Sigmoid colon (tissue), 7 donors: Measurements from ENCODE around the gene NUDT4. TPM values are rescaled to one million over a fixed set of nuclear protein-coding genes. Genes with fewer than 3 reads are reported as not detected.

Experiments
- DNase-seq: peaks from one replicate; pipeline ENCODE4 v3.0.0-alpha.2; 2019
- H3K27ac ChIP-seq, 4 donors: fragments of 200-600 bp; sonication (generic); one replicate each; pipeline ENCODE4 v1.5.1; 2016 to 2019; ENCODE audit warnings: mild to moderate bottlenecking in 1 of 4
- H3K27me3 ChIP-seq, 3 donors: fragments of 200-600 bp; sonication (generic); one replicate each; pipeline ENCODE4 v1.5.1; 2019; ENCODE audit warnings: mild to moderate bottlenecking in 1 of 3
- H3K36me3 ChIP-seq, 4 donors: fragments of 200-600 bp; sonication (generic); one replicate each; pipeline ENCODE4 v1.5.1; 2016 to 2019
- H3K4me1 ChIP-seq, 4 donors: fragments of 200-600 bp; sonication (generic); one replicate each; pipeline ENCODE4 v1.5.1; 2017 to 2019
- H3K4me3 ChIP-seq, 4 donors: fragments of 200-600 bp; sonication (generic); one replicate each; pipeline ENCODE4 v1.5.1; 2017 to 2019; ENCODE audit warnings: mild to moderate bottlenecking in 2 of 4, moderate library complexity in 1 of 4
- H3K9me3 ChIP-seq, 4 donors: fragments of 200-600 bp in 3 of 4; sonication (generic) in 3 of 4; one replicate each; pipeline versions ENCODE4 v1.5.1 to v1.6.1; 2013 to 2019
- EP300 ChIP-seq, 4 donors: sonication (generic); formaldehyde crosslinking; IDR thresholded peaks; one replicate each; pipeline ENCODE4 v1.6.1; 2017; ENCODE audit warnings: antibody characterized with exemption in 4 of 4
- POLR2A ChIP-seq, 2 donors: fragments of 450-650 bp; IDR thresholded peaks; one replicate each; pipeline ENCODE4 v1.6.1; 2016; ENCODE audit warnings: antibody characterized with exemption in 2 of 2, mild to moderate bottlenecking in 2 of 2, moderate library complexity in 2 of 2
- POLR2AphosphoS5 ChIP-seq, 4 donors: sonication (generic); formaldehyde crosslinking; IDR thresholded peaks; one replicate each; pipeline ENCODE4 v1.6.1; 2017; ENCODE audit warnings: antibody characterized with exemption in 4 of 4
- WGBS, 2 donors: extraction: QIAGEN DNeasy Blood & Tissue Kit; methylation state at CpG; one replicate each; pipeline ENCODE4 v1.1.7; 2013; 5-methylcytosine and 5-hydroxymethylcytosine counted together
- intact Hi-C: fragments of 100-400 bp; cut with DNase I; formaldehyde crosslinking; loops from one replicate; pipeline ENCODE4 v1.15.1; 2023
- polyA plus RNA-seq, 3 donors: library from polyadenylated mRNA; stranded (reverse); fragments of 200-250 nt; gene quantifications; one replicate each; pipeline ENCODE4 v1.2.3, GENCODE V29; 2013
- total RNA-seq, 4 donors: library from RNA; depleted of rRNA; stranded (reverse); fragments of >200 nt; gene quantifications; one replicate each; pipeline ENCODE4 v1.1.0, GENCODE V29; 2016
- TF ChIP-seq, protein P1 (sequence below), 4 experiments: fragments of 450-650 bp in 3 of 4; fragments of 200-600 bp in 1 of 4; IDR thresholded peaks; one replicate each; pipeline ENCODE4 v1.5.1; 2016 to 2019; ENCODE audit warnings: antibody characterized with exemption in 4 of 4, mild to moderate bottlenecking in 3 of 4, moderate library complexity in 2 of 4
- donor health status: healthy with polysubstance abuse.
- donor health status: Bipolar disorder and iron deficiency.
- donor health status: healthy.

The NUDT4 gene
- total and polyA plus RNA-seq, 7 donors, result 45.7 to 83.7 (median 48.5) TPM

DNA sequence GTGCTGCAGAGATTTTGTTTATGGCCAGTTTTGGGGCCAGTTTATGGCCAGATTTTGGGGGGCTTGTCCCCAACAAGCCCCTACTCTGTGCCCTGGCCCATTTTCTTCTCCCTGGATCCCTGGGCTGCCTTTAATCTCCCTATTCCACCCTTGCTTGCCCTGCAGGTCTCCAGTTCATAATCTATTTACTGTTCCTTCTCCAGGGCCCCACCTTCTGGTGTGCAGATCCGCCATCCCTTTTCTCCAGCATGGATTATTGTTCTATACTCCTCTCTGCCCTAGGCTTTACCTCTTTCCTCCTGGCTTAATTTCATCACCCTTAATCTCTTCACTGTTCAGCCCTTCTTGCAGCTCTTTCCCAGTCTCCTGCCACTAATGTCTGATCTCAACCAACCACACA lies 26.0 kb upstream of the NUDT4 start:
- Histone ChIP-seq H3K27me3 (no peaks in the 10 kb centered on the region), H3K4me3 (no peak overlapping the region), H3K9me3 (no peaks in the 10 kb centered on the region), H3K4me1 (no peaks in the 10 kb centered on the region), H3K36me3 (no peaks in the 10 kb centered on the region), H3K27ac (no peak overlapping the region)
- WGBS, 2 donors, result 97 to 100% methylated on average over 1 of the region's 1 CpG
- TF ChIP-seq POLR2A (IDR thresholded peaks at IDR 0.05) (no peak), EP300 (IDR thresholded peaks at IDR 0.05) (no peak), POLR2AphosphoS5 (IDR thresholded peaks at IDR 0.05) (no peak)
- TF ChIP-seq, protein P1, sequence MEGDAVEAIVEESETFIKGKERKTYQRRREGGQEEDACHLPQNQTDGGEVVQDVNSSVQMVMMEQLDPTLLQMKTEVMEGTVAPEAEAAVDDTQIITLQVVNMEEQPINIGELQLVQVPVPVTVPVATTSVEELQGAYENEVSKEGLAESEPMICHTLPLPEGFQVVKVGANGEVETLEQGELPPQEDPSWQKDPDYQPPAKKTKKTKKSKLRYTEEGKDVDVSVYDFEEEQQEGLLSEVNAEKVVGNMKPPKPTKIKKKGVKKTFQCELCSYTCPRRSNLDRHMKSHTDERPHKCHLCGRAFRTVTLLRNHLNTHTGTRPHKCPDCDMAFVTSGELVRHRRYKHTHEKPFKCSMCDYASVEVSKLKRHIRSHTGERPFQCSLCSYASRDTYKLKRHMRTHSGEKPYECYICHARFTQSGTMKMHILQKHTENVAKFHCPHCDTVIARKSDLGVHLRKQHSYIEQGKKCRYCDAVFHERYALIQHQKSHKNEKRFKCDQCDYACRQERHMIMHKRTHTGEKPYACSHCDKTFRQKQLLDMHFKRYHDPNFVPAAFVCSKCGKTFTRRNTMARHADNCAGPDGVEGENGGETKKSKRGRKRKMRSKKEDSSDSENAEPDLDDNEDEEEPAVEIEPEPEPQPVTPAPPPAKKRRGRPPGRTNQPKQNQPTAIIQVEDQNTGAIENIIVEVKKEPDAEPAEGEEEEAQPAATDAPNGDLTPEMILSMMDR (IDR thresholded peaks at IDR 0.05), result no peak
- no peak for DNase-seq
- intact Hi-C loops, result no loop called here

DNA sequence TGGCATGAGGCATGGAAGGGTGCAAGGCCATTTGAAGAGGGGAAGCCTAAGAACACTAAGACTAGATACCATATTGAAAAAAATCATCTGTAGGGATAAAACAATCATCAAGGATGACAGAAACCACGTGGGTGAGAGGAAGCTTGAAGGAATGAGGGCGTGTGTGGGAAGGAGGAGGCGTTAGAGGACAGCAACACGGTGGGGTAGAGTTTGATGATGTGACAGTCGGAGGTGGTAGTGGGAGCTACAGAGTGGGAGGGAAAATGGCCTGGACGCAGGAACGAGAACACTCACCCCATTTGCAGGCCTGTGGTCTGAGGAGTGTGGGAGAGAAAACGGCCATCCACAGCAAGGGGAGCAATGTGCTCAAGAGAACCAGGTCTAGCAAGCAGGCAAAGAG lies 25.4 kb upstream of the NUDT4 start:
- H3K4me3 ChIP-seq, result no peak overlapping the region
- no peaks in the 10 kb centered on the region for H3K9me3 ChIP-seq
- no peak for DNase-seq
- 76% methylated on average over 8 of the region's 8 CpGs for WGBS, 2 donors
- TF ChIP-seq POLR2A (IDR thresholded peaks at IDR 0.05) (no peak), POLR2AphosphoS5 (IDR thresholded peaks at IDR 0.05) (no peak), EP300 (IDR thresholded peaks at IDR 0.05) (no peak)
- TF ChIP-seq, protein P1 (IDR thresholded peaks at IDR 0.05), result no peak
- no peaks in the 10 kb centered on the region for H3K36me3 ChIP-seq
- no peak overlapping the region for H3K27ac ChIP-seq
- no peaks in the 10 kb centered on the region for H3K27me3 ChIP-seq
- H3K4me1 ChIP-seq, result no peaks in the 10 kb centered on the region
- intact Hi-C loops, result no loop called here

DNA sequence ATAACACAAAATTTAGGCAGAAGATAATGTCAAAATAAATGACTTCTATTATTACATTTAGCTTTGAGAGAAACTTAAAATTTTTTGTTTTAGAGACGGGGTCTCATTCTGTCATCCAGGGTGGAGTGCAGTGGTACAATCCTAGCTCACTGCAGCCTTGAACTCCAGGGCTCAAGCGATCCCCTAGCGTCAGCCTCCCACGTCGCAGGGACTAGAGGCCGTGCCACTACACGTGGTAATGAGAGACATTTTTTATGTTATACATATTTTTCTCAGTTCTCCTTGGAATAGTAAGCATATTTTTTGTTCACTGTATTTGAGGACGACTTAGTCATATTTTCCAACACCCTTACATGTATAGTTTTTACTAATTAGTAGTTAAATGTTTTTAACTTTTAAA lies 21.5 kb upstream of the NUDT4 start:
- H3K9me3 ChIP-seq, result no peaks in the 10 kb centered on the region
- H3K27me3 ChIP-seq, result no peaks in the 10 kb centered on the region
- DNase-seq, result no peak
- no peak overlapping the region for H3K27ac ChIP-seq
- peaks cover 0 to 9% (median 0%) of the 10 kb centered on the region in 4 donors for H3K4me1 ChIP-seq
- no peak overlapping the region for H3K4me3 ChIP-seq
- WGBS, 2 donors, result 93 to 95% methylated on average over 8 of the region's 8 CpGs
- TF ChIP-seq EP300 (IDR thresholded peaks at IDR 0.05), result no peak
- no peak for TF ChIP-seq POLR2A (IDR thresholded peaks at IDR 0.05)
- TF ChIP-seq POLR2AphosphoS5 (IDR thresholded peaks at IDR 0.05), result no peak
- TF ChIP-seq, protein P1 (IDR thresholded peaks at IDR 0.05), result no peak
- no peaks in the 10 kb centered on the region for H3K36me3 ChIP-seq
- intact Hi-C loops, result no loop called here

DNA sequence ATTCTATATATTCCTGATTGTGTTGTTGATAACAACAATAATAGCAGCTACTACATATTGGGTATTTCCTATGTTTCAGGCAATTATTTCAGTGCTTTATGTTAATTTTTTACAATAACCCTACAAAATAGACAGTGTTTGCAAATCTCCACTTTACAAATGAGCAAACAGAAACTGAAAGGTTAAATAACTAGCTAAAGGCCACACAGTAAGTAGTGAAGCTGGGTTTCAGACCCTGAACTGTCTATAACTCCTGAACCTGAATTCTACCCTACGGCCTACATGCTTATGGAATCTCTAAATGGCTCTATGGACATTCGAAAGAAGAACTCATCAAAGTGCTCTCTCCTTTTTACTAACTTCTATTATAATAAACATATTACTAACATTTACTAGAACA lies 19.7 kb upstream of the NUDT4 start:
- no peak overlapping the region for H3K27ac ChIP-seq

DNA sequence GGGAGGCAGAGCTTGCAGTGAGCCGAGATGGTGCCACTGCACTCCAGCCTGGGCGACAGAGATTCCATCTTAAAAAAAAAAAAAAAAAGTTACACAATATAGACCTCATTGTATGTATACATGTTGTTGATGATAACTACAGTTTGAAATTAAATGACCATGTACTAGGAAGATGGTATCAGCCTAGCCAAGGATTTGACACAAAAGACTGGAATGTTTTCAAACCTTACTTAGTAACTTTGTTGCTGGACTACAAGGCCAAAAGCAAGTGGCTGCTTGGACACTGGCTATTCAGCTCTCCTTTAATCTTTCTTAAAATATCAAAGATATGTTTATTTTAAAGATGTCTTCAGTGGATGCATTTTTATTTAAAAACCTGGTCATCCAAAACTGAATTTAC lies 18.9 kb upstream of the NUDT4 start:
- intact Hi-C loops, result no loop called here
- Histone ChIP-seq H3K36me3 (no peaks in the 10 kb centered on the region), H3K4me1 (peaks cover 0 to 9% (median 0%) of the 10 kb centered on the region in 4 donors), H3K9me3 (no peaks in the 10 kb centered on the region), H3K27ac (no peak overlapping the region), H3K27me3 (no peaks in the 10 kb centered on the region), H3K4me3 (no peak overlapping the region)
- no peak for DNase-seq
- 93 to 95% methylated on average over 2 of the region's 2 CpGs for WGBS, 2 donors
- TF ChIP-seq EP300 (IDR thresholded peaks at IDR 0.05) (no peak), POLR2A (IDR thresholded peaks at IDR 0.05) (no peak), POLR2AphosphoS5 (IDR thresholded peaks at IDR 0.05) (no peak)
- TF ChIP-seq, protein P1 (IDR thresholded peaks at IDR 0.05), result no peak

More for the DNA sequence above, 19.7 kb upstream of the NUDT4 start:
- H3K9me3 ChIP-seq, result no peaks in the 10 kb centered on the region
- intact Hi-C loops, result no loop called here
- H3K4me3 ChIP-seq, result no peak overlapping the region
- no peaks in the 10 kb centered on the region for H3K36me3 ChIP-seq
- no peak for TF ChIP-seq EP300 (IDR thresholded peaks at IDR 0.05)
- TF ChIP-seq, protein P1 (IDR thresholded peaks at IDR 0.05), result no peak
- H3K4me1 ChIP-seq, result peaks cover 0 to 9% (median 0%) of the 10 kb centered on the region in 4 donors
- DNase-seq, result no peak
- 98% methylated on average over 2 of the region's 2 CpGs for WGBS, 2 donors
- H3K27me3 ChIP-seq, result no peaks in the 10 kb centered on the region
